Mucosa of gallbladder (tissue), 1 donor: Measurements from ENCODE around the gene C11orf71. TPM values are rescaled to one million over a fixed set of nuclear protein-coding genes. Genes with fewer than 3 reads are reported as not detected.

Experiments
- DNase-seq: peaks from one replicate; pipeline ENCODE4 v3.0.0-alpha.2; 2020; ENCODE audit warnings: low spot score
- total RNA-seq: library from RNA; stranded (reverse); gene quantifications from one replicate; pipeline ENCODE4 v1.2.1, GENCODE V29; 2021
- donor health status: DM: no; HTN: no; CAD: no.

Gene C11orf71
- total RNA-seq, 1 donor from 2014 or later = 12.3 TPM

GRCh38 chr11:114359342-114359741 lies 41.0 kb downstream of the C11orf71 start:
- DNase-seq = no peak

GRCh38 chr11:114358716-114359115 lies 41.6 kb downstream of the C11orf71 start:
- no peak for DNase-seq

GRCh38 chr11:114354076-114354475 lies 46.2 kb downstream of the C11orf71 start:
- DNase-seq = no peak

- no peak for DNase-seq
Measured at GRCh38 chr11:114353443-114353842, 46.9 kb downstream of the C11orf71 start.

- DNase-seq = no peak
Measured at GRCh38 chr11:114350022-114350421, 50.3 kb downstream of the C11orf71 start.

Other genes with a start within 250 kb of the C11orf71 start
- 49.6 TPM for gene NNMT, start 104.1 kb downstream of the C11orf71 start, total RNA-seq
- 21.1 TPM for gene RBM7, start 155 bp upstream of the C11orf71 start, total RNA-seq
- 61.5 TPM for gene REXO2, start 39.0 kb upstream of the C11orf71 start, total RNA-seq
- not detected for gene NXPE1, start 159.4 kb upstream of the C11orf71 start, total RNA-seq
- not detected for gene NXPE4, start 195.3 kb upstream of the C11orf71 start, total RNA-seq